Thyroid gland (tissue), 4 donors: ENCODE results near the gene FAM24B. TPM values are rescaled to one million over a fixed set of nuclear protein-coding genes. Genes with fewer than 3 reads are reported as not detected.
"Not testable (repeated sequence)": the region's sequence is repeated elsewhere in the genome, so short reads cannot be mapped to it uniquely, and the experiment has no call there.

ENCODE experiments used
- DNase-seq, 2 donors: peaks; one replicate each; pipeline ENCODE4 v3.0.0-alpha.2; 2019
- H3K27ac ChIP-seq, 3 donors: fragments of 200-600 bp; sonication (generic); 1 replicate in 2 of 3; 2 replicates in 1 of 3; pipeline ENCODE4 v1.5.1; 2016 to 2019; ENCODE audit warnings: mild to moderate bottlenecking in 1 of 3, moderate library complexity in 1 of 3
- H3K27me3 ChIP-seq: fragments of 200-600 bp; sonication (generic); one replicate; pipeline ENCODE4 v1.5.1; 2019
- H3K36me3 ChIP-seq, 2 donors: fragments of 200-600 bp; sonication (generic); one replicate each; pipeline ENCODE4 v1.5.1; 2016 to 2019
- H3K4me1 ChIP-seq, 2 donors: fragments of 200-600 bp; sonication (generic); one replicate each; pipeline ENCODE4 v1.5.1; 2017 to 2019
- H3K4me3 ChIP-seq, 3 donors: fragments of 200-600 bp; sonication (generic); replicated peaks in 1 of 3; 1 replicate in 2 of 3; 2 replicates in 1 of 3; pipeline ENCODE4 v1.5.1; 2016; ENCODE audit warnings: mild to moderate bottlenecking in 1 of 3
- H3K9me3 ChIP-seq: fragments of 200-600 bp; sonication (generic); one replicate; pipeline ENCODE4 v1.5.1; 2017
- CTCF ChIP-seq, 6 experiments: fragments of 200-600 bp in 3 of 6; fragments of 450-650 bp in 3 of 6; sonication (generic) in 3 of 6; IDR thresholded peaks; one replicate each; pipeline ENCODE4 v1.5.1; 2016 to 2019; ENCODE audit warnings: antibody characterized with exemption in 6 of 6, mild to moderate bottlenecking in 2 of 6, inconsistent platforms in 1 of 6, moderate library complexity in 1 of 6
- POLR2A ChIP-seq, 2 donors: fragments of 450-650 bp; IDR thresholded peaks; one replicate each; pipeline ENCODE4 v1.6.1; 2017; ENCODE audit warnings: antibody characterized with exemption in 2 of 2, mild to moderate bottlenecking in 2 of 2, moderate library complexity in 1 of 2
- WGBS, 2 donors: methylation state at CpG; one replicate each; pipeline ENCODE4 v1.1.5; 2017; 5-methylcytosine and 5-hydroxymethylcytosine counted together
- intact Hi-C: fragments of 100-400 bp; cut with DNase I; formaldehyde crosslinking; loops from one replicate; pipeline ENCODE4 v1.15.1; 2023
- total RNA-seq, 4 donors: library from RNA; depleted of rRNA; stranded (reverse); fragments of >200 nt; gene quantifications; one replicate each; pipeline ENCODE4 v1.2.3, GENCODE V29; 2016

Gene FAM24B
- total RNA-seq, 4 donors from 2014 or later: 1.4 to 2.1 TPM; not detected in 2

- no peak overlapping the region for H3K27ac ChIP-seq
- TF ChIP-seq POLR2A (IDR thresholded peaks at IDR 0.05): no peak
- no peak for TF ChIP-seq CTCF (IDR thresholded peaks at IDR 0.05)
- H3K4me1 ChIP-seq: peaks cover 0 to 8% of the 10 kb centered on the region in 2 donors
- DNase-seq: no peak
- H3K36me3 ChIP-seq: no peaks in the 10 kb centered on the region
- H3K9me3 ChIP-seq: no peaks in the 10 kb centered on the region
- intact Hi-C loops: no loop called here
- H3K4me3 ChIP-seq: no peak overlapping the region
- WGBS, 2 donors: 98% methylated on average over 2 of the region's 2 CpGs
- H3K27me3 ChIP-seq: no peaks in the 10 kb centered on the region
Measured at GRCh38 chr10:122864194-122864592, 15.2 kb downstream of the FAM24B start.

GRCh38 chr10:122863216-122864193 is 15.9 kb downstream of the FAM24B start:
- H3K4me3 ChIP-seq: no peak overlapping the region
- H3K4me1 ChIP-seq: peaks cover 0 to 8% of the 10 kb centered on the region in 2 donors
- 93 to 96% methylated on average over 2 of the region's 2 CpGs for WGBS, 2 donors
- TF ChIP-seq POLR2A (IDR thresholded peaks at IDR 0.05): no peak
- no peak for TF ChIP-seq CTCF (IDR thresholded peaks at IDR 0.05)
- no peaks in the 10 kb centered on the region for H3K9me3 ChIP-seq
- no peak for DNase-seq
- H3K27ac ChIP-seq: no peak overlapping the region
- no peaks in the 10 kb centered on the region for H3K36me3 ChIP-seq
- intact Hi-C loops: no loop called here
- H3K27me3 ChIP-seq: no peaks in the 10 kb centered on the region

GRCh38 chr10:122861711-122862161 is 17.6 kb downstream of the FAM24B start:
- no peaks in the 10 kb centered on the region for H3K27me3 ChIP-seq
- intact Hi-C loops: no loop called here
- H3K9me3 ChIP-seq: no peaks in the 10 kb centered on the region
- 46 to 54% methylated on average over 1 of the region's 1 CpG for WGBS, 2 donors
- TF ChIP-seq CTCF (IDR thresholded peaks at IDR 0.05) (no peak), POLR2A (IDR thresholded peaks at IDR 0.05) (no peak)
- no peak overlapping the region for H3K27ac ChIP-seq
- no peak for DNase-seq
- H3K4me1 ChIP-seq: peaks cover 0 to 8% of the 10 kb centered on the region in 2 donors
- no peaks in the 10 kb centered on the region for H3K36me3 ChIP-seq
- no peak overlapping the region for H3K4me3 ChIP-seq

- TF ChIP-seq CTCF (IDR thresholded peaks at IDR 0.05) (no peak), POLR2A (IDR thresholded peaks at IDR 0.05) (no peak)
- DNase-seq: no peak
- H3K9me3 ChIP-seq: no peaks in the 10 kb centered on the region
- peaks cover 0 to 8% of the 10 kb centered on the region in 2 donors for H3K4me1 ChIP-seq
- WGBS, 2 donors: 82 to 100% methylated on average over 1 of the region's 1 CpG
- intact Hi-C loops: no loop called here
- no peak overlapping the region for H3K4me3 ChIP-seq
- H3K36me3 ChIP-seq: no peaks in the 10 kb centered on the region
- no peaks in the 10 kb centered on the region for H3K27me3 ChIP-seq
- no peak overlapping the region for H3K27ac ChIP-seq
Measured at GRCh38 chr10:122859527-122859926, 19.9 kb downstream of the FAM24B start.

GRCh38 chr10:122858042-122858441 is 21.3 kb downstream of the FAM24B start:
- H3K9me3 ChIP-seq, H3K27ac ChIP-seq, H3K36me3 ChIP-seq, H3K4me1 ChIP-seq, H3K4me3 ChIP-seq, H3K27me3 ChIP-seq, intact Hi-C loops, DNase-seq: not testable (repeated sequence)
- WGBS, 2 donors: 92 to 98% methylated on average over 4 to 5 of the region's 5 CpGs
